Muscle of leg (tissue), 11 donors: ENCODE data around the gene TNNI3K. TPM values are rescaled to one million over a fixed set of nuclear protein-coding genes. Genes with fewer than 3 reads are reported as not detected.

ENCODE experiments used
- DNase-seq: peaks from one replicate; pipeline ENCODE4 v3.0.0; 2013
- H3K27ac ChIP-seq: one replicate; pipeline ENCODE4 v1.5.1; 2013; ENCODE audit warnings: mild to moderate bottlenecking, low read length, control low read depth
- H3K27me3 ChIP-seq: one replicate; pipeline ENCODE4 v1.6.1; 2013; ENCODE audit warnings: low read length; ENCODE audit not compliant: control insufficient read depth, insufficient read depth
- H3K36me3 ChIP-seq: one replicate; pipeline ENCODE4 v1.6.1; 2013; ENCODE audit warnings: low read length; ENCODE audit not compliant: control insufficient read depth, insufficient read depth
- H3K4me1 ChIP-seq: one replicate; pipeline ENCODE4 v1.6.1; 2013; ENCODE audit warnings: low read length; ENCODE audit not compliant: control insufficient read depth, insufficient read depth
- H3K4me3 ChIP-seq: one replicate; pipeline ENCODE4 v1.5.1; 2013; ENCODE audit warnings: low read length, control low read depth
- H3K9me3 ChIP-seq: replicated peaks from 2 replicates; pipeline ENCODE4 v1.6.1; 2013; ENCODE audit warnings: low read depth, low read length; ENCODE audit not compliant: control insufficient read depth
- WGBS: methylation state at CpG from one replicate; pipeline ENCODE4 v1.1.5; 2013; ENCODE audit warnings: missing lambda C conversion rate; ENCODE audit not compliant: insufficient coverage; 5-methylcytosine and 5-hydroxymethylcytosine counted together
- polyA plus RNA-seq, 8 donors: library from polyadenylated mRNA; unstranded; fragments of 120-200 nt; gene quantifications; one replicate each; pipeline versions ENCODE4 v1.2.1 to v1.2.3, GENCODE V29; 2013; ENCODE audit warnings: inconsistent platforms in 1 of 8, low replicate concordance in 1 of 8; ENCODE audit not compliant: insufficient read length in 8 of 8, insufficient read depth in 1 of 8
- total RNA-seq: library from RNA; stranded (reverse); fragments of 120-200 nt; gene quantifications from one replicate; pipeline ENCODE4 v1.2.4, GENCODE V29; 2013

Gene TNNI3K
- total and polyA plus RNA-seq, 9 donors, result 0.41 to 3.1 (median 1.2) TPM

DNA sequence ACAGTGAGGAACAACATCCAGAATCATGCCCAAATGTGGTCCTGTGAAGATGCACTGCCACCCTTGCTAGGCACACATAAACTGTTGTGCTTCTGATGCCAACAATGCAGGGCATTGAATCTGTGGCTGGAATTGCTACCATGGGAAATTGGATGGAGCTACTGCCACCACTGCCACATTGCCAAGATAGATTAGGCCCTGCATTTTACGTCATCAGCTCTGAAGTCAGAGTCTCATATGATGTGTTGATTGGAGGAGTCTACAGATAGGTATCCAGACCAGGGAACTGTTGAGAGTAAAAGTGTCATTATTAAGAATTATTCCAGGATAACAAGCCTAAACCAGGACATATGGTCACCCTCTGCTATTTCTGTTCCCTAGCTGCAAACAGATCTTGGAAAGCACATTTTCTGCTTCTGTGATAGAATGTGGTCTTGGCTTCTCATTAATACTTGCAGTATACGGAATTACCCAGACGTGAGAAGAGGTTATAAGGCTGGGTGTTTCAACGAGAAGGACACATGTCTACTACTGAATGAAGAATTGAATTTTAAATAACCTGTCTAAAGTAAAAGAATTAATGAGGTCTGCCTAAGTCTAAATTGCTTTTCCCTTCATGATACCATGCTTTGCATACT is 106.6 kb downstream of the TNNI3K start:
- no peak for DNase-seq
- Histone ChIP-seq H3K27ac (no peak overlapping the region), H3K36me3 (no peaks in the 10 kb centered on the region), H3K27me3 (no peaks in the 10 kb centered on the region), H3K4me3 (no peak overlapping the region), H3K9me3 (no peaks in the 10 kb centered on the region), H3K4me1 (peaks cover 3% of the 10 kb centered on the region)
- no CpG with 5 or more reads among the region's 4 CpGs for WGBS

DNA sequence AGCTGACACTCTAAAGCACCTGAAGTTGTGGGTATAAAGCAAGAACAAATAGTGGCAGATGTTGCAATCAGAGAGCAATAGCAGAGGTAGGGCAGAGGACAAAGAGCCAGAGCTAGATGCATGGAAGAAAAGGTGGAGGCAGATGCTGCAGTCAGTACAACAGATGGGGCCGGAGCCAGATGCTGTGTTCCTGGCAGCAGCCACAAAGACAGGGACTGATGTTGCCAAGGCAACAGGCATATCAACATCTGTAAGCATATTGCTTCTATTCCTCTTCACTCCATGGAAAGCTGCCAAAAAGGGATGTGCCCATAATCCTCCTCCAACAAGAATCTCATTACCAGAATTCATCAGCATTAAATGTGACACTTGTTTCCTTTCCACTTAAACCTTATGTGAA is 108.0 kb downstream of the TNNI3K start:
- peak; percentile 88 for DNase-seq
- WGBS, result 0% methylated on average over 1 of the region's 1 CpG
- no peaks in the 10 kb centered on the region for H3K36me3 ChIP-seq
- peak overlapping the region; percentile 48 for H3K27ac ChIP-seq
- H3K9me3 ChIP-seq, result no peaks in the 10 kb centered on the region
- H3K4me1 ChIP-seq, result peaks cover 3% of the 10 kb centered on the region
- no peak overlapping the region for H3K4me3 ChIP-seq
- no peaks in the 10 kb centered on the region for H3K27me3 ChIP-seq

DNA sequence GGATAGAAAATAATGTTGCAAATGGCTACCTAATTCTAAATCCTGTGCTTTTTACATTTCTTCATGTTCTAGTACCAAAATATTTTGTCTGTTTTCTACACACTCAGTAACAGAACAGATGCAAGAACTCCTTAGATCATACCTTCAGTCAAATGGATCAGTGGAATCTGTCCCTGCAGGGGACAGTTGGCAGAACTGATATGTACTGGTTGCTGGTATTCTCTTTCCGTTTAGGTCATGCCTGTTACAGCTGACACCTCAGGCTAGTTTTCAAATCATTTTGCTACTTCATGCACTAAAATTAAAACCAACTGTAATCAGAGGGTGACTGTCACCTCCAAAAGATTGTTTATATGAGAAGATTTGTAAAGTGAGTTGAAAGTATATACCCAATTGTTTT is 109.2 kb downstream of the TNNI3K start:
- no peak for DNase-seq
- Histone ChIP-seq H3K4me3 (no peak overlapping the region), H3K4me1 (peaks cover 3% of the 10 kb centered on the region), H3K27me3 (no peaks in the 10 kb centered on the region), H3K36me3 (no peaks in the 10 kb centered on the region), H3K27ac (no peak overlapping the region), H3K9me3 (no peaks in the 10 kb centered on the region)
- no CpG with 5 or more reads among the region's 1 CpG for WGBS

DNA sequence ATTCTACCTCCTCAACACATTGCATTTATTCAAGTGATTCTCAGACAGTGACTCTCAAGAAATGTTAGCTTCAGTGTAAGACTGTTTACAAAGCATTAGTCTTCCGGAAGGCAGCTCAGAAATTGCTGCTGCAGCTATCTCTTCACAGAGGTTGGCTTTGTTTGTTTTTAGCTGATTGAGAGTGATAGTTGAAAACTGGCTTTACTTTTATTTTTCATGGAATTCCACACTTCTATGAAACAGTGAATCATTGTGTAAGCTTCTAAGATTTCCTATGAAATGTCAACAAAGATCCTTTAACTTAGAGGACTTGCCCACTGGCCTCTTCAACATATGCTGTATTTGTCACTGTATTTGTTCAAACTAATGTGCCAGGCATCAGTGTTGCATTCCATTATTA is 121.3 kb downstream of the TNNI3K start:
- Histone ChIP-seq H3K4me3 (no peak overlapping the region), H3K36me3 (no peaks in the 10 kb centered on the region), H3K9me3 (no peaks in the 10 kb centered on the region), H3K4me1 (no peaks in the 10 kb centered on the region), H3K27ac (no peak overlapping the region), H3K27me3 (no peaks in the 10 kb centered on the region)
- WGBS, result 100% methylated on average over 1 of the region's 1 CpG
- no peak for DNase-seq

DNA sequence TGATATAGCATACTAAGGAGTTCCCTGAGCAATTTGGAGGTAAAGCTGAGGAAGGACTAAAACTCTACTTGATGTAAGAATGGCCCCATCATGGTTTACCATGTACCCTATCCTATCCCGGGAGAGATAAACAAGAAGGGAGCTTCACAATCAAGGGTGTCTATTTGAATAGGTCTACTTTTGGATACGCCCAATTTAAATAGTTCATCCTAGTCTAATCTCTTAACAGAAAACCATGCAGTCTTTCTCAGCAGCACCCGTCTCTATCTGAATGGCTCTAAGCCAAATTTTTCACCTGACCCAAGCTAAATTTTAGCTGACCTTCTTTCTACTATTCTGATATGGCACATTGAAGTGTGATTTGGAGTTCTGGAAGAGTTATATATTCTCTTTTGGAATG is 122.0 kb downstream of the TNNI3K start:
- no peaks in the 10 kb centered on the region for H3K9me3 ChIP-seq
- H3K4me1 ChIP-seq, result no peaks in the 10 kb centered on the region
- H3K4me3 ChIP-seq, result no peak overlapping the region
- no peak overlapping the region for H3K27ac ChIP-seq
- no peaks in the 10 kb centered on the region for H3K36me3 ChIP-seq
- DNase-seq, result no peak
- WGBS, result no CpG with 5 or more reads among the region's 3 CpGs
- H3K27me3 ChIP-seq, result no peaks in the 10 kb centered on the region

DNA sequence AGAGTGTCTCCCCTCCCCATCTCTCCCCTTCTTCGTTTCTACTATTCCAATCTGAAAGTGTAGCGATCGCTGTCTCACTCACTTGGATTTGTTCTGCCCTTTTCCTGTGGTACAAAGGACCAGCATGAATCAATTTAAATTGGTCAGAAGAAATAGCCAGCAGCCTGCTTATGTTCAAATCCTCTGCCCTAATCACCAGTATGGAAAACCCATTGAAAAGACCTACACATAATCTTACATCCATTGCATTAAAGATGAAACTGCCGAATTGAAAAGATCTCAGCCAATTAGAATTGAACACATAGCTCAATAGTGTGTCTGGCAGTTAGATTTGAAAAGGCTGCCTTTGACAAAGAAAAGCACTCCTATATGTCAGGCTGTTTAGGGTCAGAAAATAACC is 122.6 kb downstream of the TNNI3K start:
- Histone ChIP-seq H3K4me1 (no peaks in the 10 kb centered on the region), H3K9me3 (no peaks in the 10 kb centered on the region), H3K36me3 (no peaks in the 10 kb centered on the region), H3K4me3 (no peak overlapping the region), H3K27me3 (no peaks in the 10 kb centered on the region), H3K27ac (no peak overlapping the region)
- DNase-seq, result peak; percentile 13
- 20% methylated on average over 2 of the region's 4 CpGs for WGBS

DNA sequence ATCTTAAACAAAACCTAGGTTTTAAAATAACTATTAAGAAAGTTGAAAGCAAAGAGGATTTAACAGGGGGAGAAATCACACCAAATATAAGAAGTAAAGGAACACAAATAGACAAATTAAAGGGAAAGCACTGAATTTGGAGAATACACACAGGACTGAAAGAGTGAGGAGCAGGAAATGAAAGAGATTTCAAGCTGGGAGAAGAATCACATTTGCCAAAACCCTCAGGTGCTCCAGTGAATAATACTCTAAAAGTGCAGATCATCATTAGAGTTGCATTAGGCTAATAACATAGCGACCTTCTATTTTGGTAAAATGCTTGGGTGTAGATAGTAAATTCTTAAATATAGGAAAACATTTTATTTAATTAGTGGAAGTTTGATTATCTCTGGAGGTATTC is 127.5 kb downstream of the TNNI3K start:
- no peak overlapping the region for H3K27ac ChIP-seq
- WGBS, result no CpG with 5 or more reads among the region's 1 CpG
- no peaks in the 10 kb centered on the region for H3K36me3 ChIP-seq

DNA sequence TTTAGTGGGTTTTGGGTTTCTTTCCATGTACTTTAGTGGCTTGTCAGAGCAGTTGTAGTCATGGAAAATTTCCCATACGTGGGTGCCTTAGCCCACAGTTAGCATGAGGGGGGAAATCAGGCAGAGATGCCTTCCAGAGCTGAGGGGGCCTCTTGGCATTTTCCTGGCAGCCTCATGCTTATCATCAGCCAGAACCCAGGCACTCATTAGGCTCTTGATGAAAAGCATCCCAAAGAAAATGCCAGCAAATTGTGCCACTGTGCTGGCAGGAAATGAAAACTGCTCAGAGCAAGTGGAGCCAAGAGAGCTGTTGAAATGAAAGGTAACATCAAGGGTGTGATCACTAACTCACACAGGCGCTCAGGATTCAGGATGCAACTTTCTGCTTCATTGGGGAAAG is 128.0 kb downstream of the TNNI3K start:
- DNase-seq, result peak; percentile 4
- no peak overlapping the region for H3K27ac ChIP-seq
- WGBS, result 14% methylated on average over 1 of the region's 2 CpGs

More for the DNA sequence above, 127.5 kb downstream of the TNNI3K start:
- Histone ChIP-seq H3K4me3 (no peak overlapping the region), H3K27me3 (no peaks in the 10 kb centered on the region), H3K9me3 (peaks cover 4% of the 10 kb centered on the region), H3K4me1 (no peaks in the 10 kb centered on the region)
- no peak for DNase-seq

DNA sequence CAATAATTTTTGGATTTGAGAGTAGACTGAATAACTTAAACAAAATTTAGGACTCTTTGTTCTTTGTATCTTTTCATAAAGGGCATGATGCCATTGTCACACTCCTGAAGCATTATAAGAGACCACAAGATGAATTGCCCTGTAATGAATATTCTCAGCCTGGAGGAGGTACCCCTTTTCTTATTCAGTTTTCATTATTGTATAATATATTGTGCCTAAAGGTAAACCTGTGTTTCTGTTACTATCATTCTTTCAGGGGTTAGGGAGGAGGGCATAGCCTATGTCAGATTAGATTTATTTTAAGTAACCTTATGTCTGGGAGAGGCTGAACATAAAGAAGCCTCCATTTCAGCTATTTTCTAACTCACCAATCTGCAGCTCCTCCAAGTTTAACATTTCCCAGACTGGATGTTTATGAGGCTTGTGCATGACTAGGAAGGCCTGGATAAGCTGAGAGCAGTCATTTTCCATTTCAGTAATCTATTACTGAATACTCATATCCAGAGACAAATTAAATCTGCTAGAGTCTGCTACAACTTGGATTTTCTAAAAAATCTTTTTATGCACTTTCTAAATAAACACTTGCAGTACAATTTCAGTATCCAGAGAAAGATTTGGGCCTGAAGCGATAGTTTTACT is 132.1 kb downstream of the TNNI3K start:
- Histone ChIP-seq H3K4me3 (no peak overlapping the region), H3K9me3 (peaks cover 4% of the 10 kb centered on the region), H3K27me3 (no peaks in the 10 kb centered on the region), H3K27ac (no peak overlapping the region), H3K36me3 (no peaks in the 10 kb centered on the region), H3K4me1 (no peaks in the 10 kb centered on the region)
- DNase-seq, result no peak
- no CpG with 5 or more reads among the region's 1 CpG for WGBS

More for the DNA sequence above, 128.0 kb downstream of the TNNI3K start:
- Histone ChIP-seq H3K9me3 (peaks cover 4% of the 10 kb centered on the region), H3K36me3 (no peaks in the 10 kb centered on the region), H3K4me1 (no peaks in the 10 kb centered on the region), H3K27me3 (no peaks in the 10 kb centered on the region), H3K4me3 (no peak overlapping the region)

DNA sequence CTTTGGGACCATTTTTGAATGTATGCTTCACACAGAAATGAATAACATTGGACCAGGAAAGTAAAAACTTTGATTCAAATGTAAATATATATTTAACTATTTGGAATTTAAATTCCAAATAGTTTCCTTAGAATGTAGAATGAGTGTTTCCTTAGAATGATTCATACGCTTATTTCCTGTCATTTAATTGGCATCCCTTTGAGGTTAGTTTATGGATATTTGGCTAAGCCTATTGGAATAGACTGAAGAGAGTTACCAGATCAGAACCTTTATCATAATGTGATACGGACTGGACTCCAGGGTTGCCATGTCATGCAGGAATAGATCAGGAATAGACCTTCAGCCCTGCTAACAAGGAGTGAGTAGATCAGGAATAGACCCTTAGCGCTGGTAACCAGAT is 133.1 kb downstream of the TNNI3K start:
- Histone ChIP-seq H3K4me1 (no peaks in the 10 kb centered on the region), H3K27me3 (no peaks in the 10 kb centered on the region), H3K27ac (no peak overlapping the region), H3K36me3 (no peaks in the 10 kb centered on the region), H3K9me3 (peaks cover 4% of the 10 kb centered on the region), H3K4me3 (no peak overlapping the region)
- no peak for DNase-seq
- 100% methylated on average over 1 of the region's 3 CpGs for WGBS
